H1 (cell line): ENCODE results near the gene SEMA3F. TPM values are rescaled to one million over a fixed set of nuclear protein-coding genes. Genes with fewer than 3 reads are reported as not detected.

ENCODE experiments used
- CTCF ChIA-PET: fragments of 300-600 bp; sonication (Branson Sonifier 250); formaldehyde crosslinking; loops from one replicate; lab custom pipeline; 2021; ENCODE audit not compliant: partially characterized antibody; lab: Charles Lee
- POLR2A ChIA-PET: fragments of 300-600 bp; sonication (Branson Sonifier 250); formaldehyde crosslinking; loops from one replicate; lab custom pipeline; 2021; ENCODE audit warnings: inconsistent platforms; ENCODE audit not compliant: partially characterized antibody; lab: Charles Lee
- DNase-seq, 2 experiments: peaks; one replicate each; pipeline versions ENCODE4 v3.0.0 to v3.0.0-alpha.2; 2010 to 2022; ENCODE audit warnings: low spot score in 2 of 2, low read depth in 1 of 2, mixed read lengths in 1 of 2
- FAIRE-seq: peaks from 2 replicates; lab custom pipeline; 2011; peaks lifted over from hg19 to GRCh38; lab: Jason Lieb, UNC
- H2AFZ ChIP-seq: 2 replicates; pipeline ENCODE4 v1.8.1; 2012; ENCODE audit warnings: low read length, inconsistent platforms
- H2AK5ac ChIP-seq: 2 replicates; pipeline ENCODE4 v1.6.1; 2013; ENCODE audit warnings: low read depth, low read length
- H2BK120ac ChIP-seq: replicated peaks from 2 replicates; pipeline ENCODE3; 2013; ENCODE audit warnings: low read depth, low read length, inconsistent platforms
- H2BK12ac ChIP-seq: 2 replicates; pipeline ENCODE4 v1.6.1; 2013; ENCODE audit warnings: low read depth, low read length
- H2BK15ac ChIP-seq: 2 replicates; pipeline ENCODE4 v1.6.1; 2013; ENCODE audit warnings: low read length
- H2BK20ac ChIP-seq: 2 replicates; pipeline ENCODE4 v1.6.1; 2013; ENCODE audit warnings: low read length
- H2BK5ac ChIP-seq: 2 replicates; pipeline ENCODE4 v1.6.1; 2013; ENCODE audit warnings: low read depth, low read length
- H3K14ac ChIP-seq: 2 replicates; pipeline ENCODE4 v1.6.1; 2013; ENCODE audit warnings: inconsistent platforms; ENCODE audit not compliant: insufficient read length
- H3K18ac ChIP-seq: 2 replicates; pipeline ENCODE4 v1.6.1; 2013; ENCODE audit warnings: low read length; ENCODE audit errors: extremely low read depth
- H3K23ac ChIP-seq: 2 replicates; pipeline ENCODE4 v1.6.1; 2013; ENCODE audit warnings: inconsistent platforms; ENCODE audit not compliant: insufficient read length
- H3K23me2 ChIP-seq: 2 replicates; pipeline ENCODE4 v1.6.1; 2013; ENCODE audit warnings: low read depth, low read length
- H3K27ac ChIP-seq: 2 replicates; pipeline ENCODE4 v1.6.1; 2011; ENCODE audit warnings: low read depth, low read length, inconsistent platforms
- H3K27me3 ChIP-seq, 4 experiments: replicated peaks in 1 of 4; 1 replicate in 1 of 4; 2 replicates in 3 of 4; pipeline versions ENCODE4 v1.6.1 to v1.8.1; 2011 to 2013; ENCODE audit warnings: low read length in 3 of 4, mild to moderate bottlenecking in 3 of 4, inconsistent platforms in 2 of 4, mixed read lengths in 2 of 4, moderate library complexity in 1 of 4; ENCODE audit not compliant: control insufficient read depth in 3 of 4, insufficient read depth in 3 of 4; ENCODE audit errors: extremely low read depth in 1 of 4
- H3K36me3 ChIP-seq, 4 experiments: 2 replicates each; pipeline versions ENCODE4 v1.6.1 to v1.8.1; 2011 to 2013; ENCODE audit warnings: mild to moderate bottlenecking in 4 of 4, low read length in 3 of 4, moderate library complexity in 2 of 4, control low read depth in 1 of 4, inconsistent platforms in 1 of 4; ENCODE audit not compliant: insufficient read depth in 4 of 4, control insufficient read depth in 2 of 4
- H3K4ac ChIP-seq: replicated peaks from 2 replicates; pipeline ENCODE3; 2013; ENCODE audit warnings: low read length, low read depth, mixed read lengths, inconsistent platforms; ENCODE audit not compliant: insufficient read length
- H3K4me1 ChIP-seq, 4 experiments: replicated peaks in 1 of 4; 1 replicate in 1 of 4; 2 replicates in 3 of 4; pipeline versions ENCODE4 v1.6.1 to v1.8.1; 2011 to 2013; ENCODE audit warnings: low read length in 3 of 4, inconsistent platforms in 2 of 4, mixed read lengths in 1 of 4; ENCODE audit not compliant: insufficient read depth in 4 of 4, control insufficient read depth in 3 of 4
- H3K4me2 ChIP-seq, 2 experiments: 2 replicates each; pipeline versions ENCODE4 v1.6.1 to v1.8.1; 2011 to 2013; ENCODE audit warnings: low read depth in 2 of 2, low read length in 2 of 2, control low read depth in 1 of 2, inconsistent platforms in 1 of 2, mild to moderate bottlenecking in 1 of 2; ENCODE audit not compliant: insufficient read depth in 1 of 2
- H3K4me3 ChIP-seq, 4 experiments: fragments of 200-600, 300-600 bp in 1 of 4; sonication (generic), shearing (Covaris generic), sonication (Bioruptor Twin) in 1 of 4; 2 replicates each; pipeline versions ENCODE4 v1.5.1 to v1.8.1; 2011 to 2016; ENCODE audit warnings: low read length in 4 of 4, low read depth in 3 of 4, control low read depth in 2 of 4, inconsistent platforms in 2 of 4, mild to moderate bottlenecking in 2 of 4, mixed read lengths in 1 of 4, moderate library complexity in 1 of 4; ENCODE audit not compliant: insufficient read depth in 2 of 4; ENCODE audit errors: extremely low read depth in 1 of 4
- H3K56ac ChIP-seq: replicated peaks from 2 replicates; pipeline ENCODE3; 2013; ENCODE audit warnings: low read depth, mild to moderate bottlenecking, mixed read lengths, low read length, inconsistent platforms; ENCODE audit not compliant: insufficient read length
- H3K79me1 ChIP-seq: 2 replicates; pipeline ENCODE4 v1.6.1; 2013; ENCODE audit warnings: low read depth, low read length, control low read depth
- H3K79me2 ChIP-seq, 2 experiments: 2 replicates each; pipeline versions ENCODE4 v1.6.1 to v1.8.1; 2012 to 2013; ENCODE audit warnings: low read length in 2 of 2, mild to moderate bottlenecking in 2 of 2, inconsistent platforms in 1 of 2; ENCODE audit not compliant: insufficient read depth in 2 of 2, control insufficient read depth in 1 of 2
- H3K9ac ChIP-seq, 4 experiments: replicated peaks in 1 of 4; 1 replicate in 1 of 4; 2 replicates in 3 of 4; pipeline versions ENCODE4 v1.6.1 to v1.8.1; 2011 to 2013; ENCODE audit warnings: low read depth in 3 of 4, low read length in 3 of 4, control low read depth in 2 of 4, mild to moderate bottlenecking in 2 of 4, moderate library complexity in 2 of 4, inconsistent platforms in 1 of 4; ENCODE audit errors: extremely low read depth in 1 of 4
- H3K9me3 ChIP-seq, 2 experiments: 2 replicates each; pipeline versions ENCODE4 v1.6.1 to v1.8.1; 2012 to 2013; ENCODE audit warnings: mild to moderate bottlenecking in 2 of 2, moderate library complexity in 2 of 2, control low read depth in 1 of 2, inconsistent platforms in 1 of 2, low read depth in 1 of 2, low read length in 1 of 2, mixed read lengths in 1 of 2; ENCODE audit not compliant: insufficient read depth in 2 of 2
- H4K20me1 ChIP-seq, 2 experiments: replicated peaks in 1 of 2; 2 replicates each; pipeline versions ENCODE3 to v1.8.1; 2011 to 2013; ENCODE audit warnings: inconsistent platforms in 2 of 2, low read length in 2 of 2, mild to moderate bottlenecking in 1 of 2; ENCODE audit not compliant: insufficient read depth in 2 of 2, control insufficient read depth in 1 of 2
- H4K5ac ChIP-seq: 2 replicates; pipeline ENCODE4 v1.6.1; 2013; ENCODE audit warnings: low read length, low read depth, mixed read lengths, inconsistent platforms; ENCODE audit not compliant: insufficient read length
- H4K8ac ChIP-seq: 2 replicates; pipeline ENCODE4 v1.8.0; 2013; ENCODE audit warnings: mild to moderate bottlenecking, moderate library complexity, low read length, inconsistent platforms; ENCODE audit not compliant: insufficient read depth; ENCODE audit errors: extremely low read depth
- H4K91ac ChIP-seq: replicated peaks from 2 replicates; pipeline ENCODE3; 2013; ENCODE audit warnings: low read length, mixed read lengths, inconsistent platforms; ENCODE audit not compliant: insufficient read length
- CEBPB ChIP-seq: IDR thresholded peaks from 2 replicates; pipeline ENCODE4 v1.6.1; 2012; ENCODE audit warnings: low read depth, low read length
- KDM4A ChIP-seq: IDR thresholded peaks from one replicate; pipeline ENCODE4 v1.7.1; 2012; ENCODE audit warnings: low read depth, mild to moderate bottlenecking, moderate library complexity, low read length, inconsistent platforms; ENCODE audit not compliant: severe bottlenecking
- MAX ChIP-seq: IDR thresholded peaks from 2 replicates; pipeline ENCODE4 v1.6.1; 2012; ENCODE audit warnings: inconsistent platforms
- NRF1 ChIP-seq: IDR thresholded peaks from 2 replicates; pipeline ENCODE4 v1.6.1; 2011; ENCODE audit warnings: mild to moderate bottlenecking, low read depth, low read length, improper control_type of control experiment
- RFX5 ChIP-seq: IDR thresholded peaks from 2 replicates; pipeline ENCODE4 v1.6.1; 2011; ENCODE audit warnings: low read depth, low read length, improper control_type of control experiment, borderline replicate concordance
- RNF2 ChIP-seq: fragments of 200-900, 300-1000 bp; sonication (generic); IDR thresholded peaks from 2 replicates; pipeline ENCODE4 v1.7.1; 2016; ENCODE audit warnings: borderline replicate concordance, low read depth, mild to moderate bottlenecking, antibody characterized with exemption, low read length; ENCODE audit not compliant: poor library complexity, severe bottlenecking; ENCODE audit errors: missing control alignments
- RXRA ChIP-seq: IDR thresholded peaks from 2 replicates; pipeline ENCODE4 v1.6.1; 2011; ENCODE audit warnings: low read depth, mild to moderate bottlenecking, low read length, moderate library complexity; ENCODE audit not compliant: insufficient read depth
- TAF1 ChIP-seq: IDR thresholded peaks from 2 replicates; pipeline ENCODE4 v1.6.1; 2011; ENCODE audit warnings: mild to moderate bottlenecking, low read depth, low read length
- TEAD4 ChIP-seq: IDR thresholded peaks from 2 replicates; pipeline ENCODE4 v1.6.1; 2012; ENCODE audit warnings: low read depth, low read length, inconsistent platforms, mixed read lengths
- WGBS, 2 experiments: shearing (Covaris generic) in 1 of 2; methylation state at CpG; one replicate each; pipeline versions ENCODE4 v1.1.6 to v1.1.7; 2013 to 2015; ENCODE audit warnings: low lambda C conversion rate in 2 of 2, mixed read lengths in 2 of 2, inconsistent platforms in 1 of 2, low coverage in 1 of 2, missing lambda C conversion rate in 1 of 2; ENCODE audit not compliant: insufficient replicate concordance in 2 of 2, insufficient coverage in 1 of 2, insufficient read length in 1 of 2; ENCODE audit errors: extremely low coverage in 1 of 2, missing lambda C conversion rate in 1 of 2; 5-methylcytosine and 5-hydroxymethylcytosine counted together
- polyA plus RNA-seq, 7 experiments: library from polyadenylated mRNA; depleted of rRNA in 3 of 7; stranded (reverse) in 5 of 7; unstranded in 2 of 7; fragments of >200 nt in 5 of 7; fragments of 200-250 nt in 2 of 7; gene quantifications; 1 replicate in 5 of 7; 2 replicates in 1 of 7; 4 replicates in 1 of 7; pipeline versions ENCODE4 v1.2.1 to v1.2.3, GENCODE V29; 2011 to 2013; ENCODE audit warnings: missing spikeins in 2 of 7, mixed read lengths in 2 of 7
- total RNA-seq: library from RNA; stranded (reverse); fragmentation: NEBNext Ultra II Directional; extraction: Animal tissue kit (Norgen Biotek cat#: 25700); gene quantifications from 2 replicates; pipeline ENCODE4 v1.2.1, GENCODE V29; 2021

SEMA3F gene
- total and polyA plus RNA-seq, 2 of the 8 experiments (the other 6 are each of a cell fraction or from before 2014, with no cell fraction given), result 20.3 to 37.0 TPM

- POLR2A ChIA-PET, result interaction anchor here (1.1 to 11.9 kb wide), 3 partner anchors 50 to 73 kb away, joined by 4 to 128 read pairs (median 5); no protein-coding TSS in a partner anchor
- H4K8ac ChIP-seq, result no peak overlapping the region
- no peak overlapping the region for H4K91ac ChIP-seq
- no peak overlapping the region for H2BK15ac ChIP-seq
- no peak for FAIRE-seq
- H3K4me2 ChIP-seq, result no peak overlapping the region
- WGBS, 2 experiments, result 95% methylated on average over 16 of the region's 19 CpGs; no CpG with 5 or more reads in 1 of the 2 experiments
- peaks cover 6 to 37% (median 18%) of the 10 kb centered on the region in 4 experiments; a peak in 7 of 8 replicates for H3K36me3 ChIP-seq
- no peak overlapping the region for H3K18ac ChIP-seq
- no peaks in the 10 kb centered on the region for H3K79me1 ChIP-seq
- H3K4me3 ChIP-seq, result no peak overlapping the region
- no peaks in the 10 kb centered on the region for H3K23me2 ChIP-seq
- no peak for DNase-seq
- H3K9ac ChIP-seq, result no peak overlapping the region
- peaks cover 0 to 10% of the 10 kb centered on the region in 2 experiments for H4K20me1 ChIP-seq
- H2BK120ac ChIP-seq, result no peak overlapping the region
- H4K5ac ChIP-seq, result no peak overlapping the region
- no peak overlapping the region for H3K27ac ChIP-seq
- H2BK20ac ChIP-seq, result no peak overlapping the region
- H3K14ac ChIP-seq, result no peak overlapping the region
- CTCF ChIA-PET, result interaction anchor here (0.7 to 19.7 kb wide), 9 partner anchors 13 to 97 kb away, joined by 3 to 1138 read pairs (median 4); partner anchors contain the start of gene SLC38A3
- H3K56ac ChIP-seq, result no peak overlapping the region
- no peak overlapping the region for H2AK5ac ChIP-seq
- H3K4ac ChIP-seq, result no peak overlapping the region
- H3K23ac ChIP-seq, result no peak overlapping the region
- no peaks in the 10 kb centered on the region for H3K4me1 ChIP-seq
- H2AFZ ChIP-seq, result no peak overlapping the region
- H2BK5ac ChIP-seq, result no peak overlapping the region
- TF ChIP-seq RXRA, result no peak
- TF ChIP-seq NRF1, result no peak
- no peak for TF ChIP-seq RFX5
- TF ChIP-seq CEBPB, result no peak
- no peak for TF ChIP-seq RNF2
- no peak for TF ChIP-seq KDM4A
- no peak for TF ChIP-seq TEAD4
- TF ChIP-seq MAX, result no peak
- no peak for TF ChIP-seq TAF1
- H3K9me3 ChIP-seq, result no peaks in the 10 kb centered on the region
- no peaks in the 10 kb centered on the region for H3K27me3 ChIP-seq
- no peaks in the 10 kb centered on the region for H3K79me2 ChIP-seq
- H2BK12ac ChIP-seq, result no peak overlapping the region
Measured at GRCh38 chr3:50187750-50188149, 32.6 kb downstream of the SEMA3F start.
